ENCODE data around the gene TAS2R20.

TAS2R20 gene

GRCh38 chr12:10959804-10960203 is 38.3 kb downstream of the TAS2R20 start:
- DNase-seq (ENCODE audit: low read depth) = no peak

DNA sequence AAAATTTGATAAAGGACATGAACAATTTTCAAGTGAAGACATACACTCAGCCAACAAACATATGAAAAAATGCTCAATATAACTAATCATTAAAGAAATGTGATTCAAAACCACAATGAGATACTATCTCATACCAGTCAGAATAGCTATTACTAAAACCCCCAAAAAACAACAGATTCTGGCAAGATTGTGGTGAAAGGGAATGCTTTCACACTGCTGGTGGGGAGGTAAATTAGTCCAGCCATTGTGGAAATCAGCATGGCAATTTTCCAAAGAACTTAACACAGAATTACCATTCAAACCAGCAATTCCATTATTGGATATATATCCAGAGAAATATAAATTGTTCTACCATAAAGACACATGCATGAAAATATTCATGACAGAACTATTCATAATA is 40.4 kb downstream of the TAS2R20 start:
- no peak for DNase-seq (ENCODE audit: low read depth)

DNA sequence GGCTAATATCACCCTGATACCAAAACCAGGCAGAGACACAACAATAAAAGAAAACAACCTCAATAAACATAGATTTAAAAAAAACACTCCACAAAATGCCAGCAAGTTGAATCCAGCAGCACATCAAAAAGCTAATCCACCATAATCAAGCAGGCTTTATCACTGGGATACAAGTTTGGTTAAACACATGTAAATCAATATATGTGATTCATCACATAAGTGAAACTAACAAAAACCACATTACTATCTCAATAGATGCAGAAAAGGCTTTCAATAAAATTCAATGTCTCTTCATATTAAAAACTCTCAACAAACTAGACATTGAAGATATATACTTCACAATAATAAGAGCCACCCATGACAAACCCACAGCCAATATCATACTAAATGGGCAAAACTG is 42.0 kb downstream of the TAS2R20 start:
- DNase-seq (ENCODE audit: low read depth) = no peak

- DNase-seq (ENCODE audit: low read depth) = no peak
These were observed 45.5 kb downstream of the TAS2R20 start for GRCh38 chr12:10952645-10953044.
